ENCODE data around the gene TUBGCP6.

The TUBGCP6 gene

DNA sequence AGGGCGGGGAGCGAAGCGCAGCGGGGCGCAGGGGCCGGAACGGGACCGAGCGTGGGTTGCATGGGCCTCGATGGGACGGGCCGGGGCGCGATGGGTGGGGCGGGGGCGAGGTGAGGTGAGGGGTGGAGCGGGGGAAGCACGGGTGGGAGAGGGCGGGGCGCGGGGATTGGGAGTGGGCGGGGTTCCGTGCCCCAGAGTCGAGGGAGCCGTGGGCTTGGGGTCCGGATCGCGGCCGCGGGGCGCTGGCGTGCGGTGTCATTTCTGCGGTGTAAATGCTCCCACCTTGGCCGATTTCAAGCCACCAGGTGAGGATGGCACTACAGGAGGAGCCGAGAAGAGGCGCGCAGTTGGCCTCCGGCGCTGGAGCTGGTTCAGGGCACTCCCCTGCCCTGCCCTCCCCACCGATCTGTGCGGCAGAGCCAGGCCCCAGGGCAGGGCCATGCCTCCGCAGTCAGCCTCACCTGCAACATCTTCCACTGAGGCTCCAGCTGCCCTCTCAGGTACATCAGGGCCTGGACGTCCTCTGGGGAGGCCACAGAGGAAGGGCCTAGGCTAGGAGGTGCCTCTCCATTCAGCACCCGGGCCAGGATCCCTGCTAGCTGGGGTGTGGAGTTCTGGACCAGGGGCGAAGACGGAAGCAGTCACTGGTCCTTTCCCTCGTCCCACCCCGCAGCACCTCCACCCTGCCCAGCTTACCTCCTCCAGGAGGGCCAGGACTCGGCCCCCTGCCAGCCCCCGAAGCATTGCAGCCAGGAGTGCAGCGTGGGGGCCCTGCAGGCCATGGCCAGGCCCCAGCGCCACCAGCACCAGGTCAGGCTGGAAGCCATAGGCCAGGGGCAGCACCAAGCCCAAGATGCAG is 620 bp upstream of the TUBGCP6 start:
- H3K27ac ChIP-seq (ENCODE audit: poor library complexity, severe bottlenecking): peak overlapping the region; percentile 63
- H3K4me3 ChIP-seq (ENCODE audit: severe bottlenecking): peak overlapping the region; percentile 74
- peaks cover 19% of the 10 kb centered on the region for H3K36me3 ChIP-seq (ENCODE audit: low read depth)
- H3K4me1 ChIP-seq (ENCODE audit: insufficient read depth, poor library complexity, severe bottlenecking): peaks cover 8% of the 10 kb centered on the region
- no peak for DNase-seq (ENCODE audit: low spot score)
- H3K27me3 ChIP-seq (ENCODE audit: insufficient read depth, poor library complexity, severe bottlenecking): no peaks in the 10 kb centered on the region
- no peaks in the 10 kb centered on the region for H3K9me3 ChIP-seq (ENCODE audit: severe bottlenecking)
- ATAC-seq (ENCODE audit: low read depth): peak; percentile 37; the same call in 2 of the 3 replicates
- TF ChIP-seq, protein P1, sequence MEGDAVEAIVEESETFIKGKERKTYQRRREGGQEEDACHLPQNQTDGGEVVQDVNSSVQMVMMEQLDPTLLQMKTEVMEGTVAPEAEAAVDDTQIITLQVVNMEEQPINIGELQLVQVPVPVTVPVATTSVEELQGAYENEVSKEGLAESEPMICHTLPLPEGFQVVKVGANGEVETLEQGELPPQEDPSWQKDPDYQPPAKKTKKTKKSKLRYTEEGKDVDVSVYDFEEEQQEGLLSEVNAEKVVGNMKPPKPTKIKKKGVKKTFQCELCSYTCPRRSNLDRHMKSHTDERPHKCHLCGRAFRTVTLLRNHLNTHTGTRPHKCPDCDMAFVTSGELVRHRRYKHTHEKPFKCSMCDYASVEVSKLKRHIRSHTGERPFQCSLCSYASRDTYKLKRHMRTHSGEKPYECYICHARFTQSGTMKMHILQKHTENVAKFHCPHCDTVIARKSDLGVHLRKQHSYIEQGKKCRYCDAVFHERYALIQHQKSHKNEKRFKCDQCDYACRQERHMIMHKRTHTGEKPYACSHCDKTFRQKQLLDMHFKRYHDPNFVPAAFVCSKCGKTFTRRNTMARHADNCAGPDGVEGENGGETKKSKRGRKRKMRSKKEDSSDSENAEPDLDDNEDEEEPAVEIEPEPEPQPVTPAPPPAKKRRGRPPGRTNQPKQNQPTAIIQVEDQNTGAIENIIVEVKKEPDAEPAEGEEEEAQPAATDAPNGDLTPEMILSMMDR (IDR thresholded peaks at IDR 0.05; ENCODE audit: poor library complexity, severe bottlenecking): no peak

DNA sequence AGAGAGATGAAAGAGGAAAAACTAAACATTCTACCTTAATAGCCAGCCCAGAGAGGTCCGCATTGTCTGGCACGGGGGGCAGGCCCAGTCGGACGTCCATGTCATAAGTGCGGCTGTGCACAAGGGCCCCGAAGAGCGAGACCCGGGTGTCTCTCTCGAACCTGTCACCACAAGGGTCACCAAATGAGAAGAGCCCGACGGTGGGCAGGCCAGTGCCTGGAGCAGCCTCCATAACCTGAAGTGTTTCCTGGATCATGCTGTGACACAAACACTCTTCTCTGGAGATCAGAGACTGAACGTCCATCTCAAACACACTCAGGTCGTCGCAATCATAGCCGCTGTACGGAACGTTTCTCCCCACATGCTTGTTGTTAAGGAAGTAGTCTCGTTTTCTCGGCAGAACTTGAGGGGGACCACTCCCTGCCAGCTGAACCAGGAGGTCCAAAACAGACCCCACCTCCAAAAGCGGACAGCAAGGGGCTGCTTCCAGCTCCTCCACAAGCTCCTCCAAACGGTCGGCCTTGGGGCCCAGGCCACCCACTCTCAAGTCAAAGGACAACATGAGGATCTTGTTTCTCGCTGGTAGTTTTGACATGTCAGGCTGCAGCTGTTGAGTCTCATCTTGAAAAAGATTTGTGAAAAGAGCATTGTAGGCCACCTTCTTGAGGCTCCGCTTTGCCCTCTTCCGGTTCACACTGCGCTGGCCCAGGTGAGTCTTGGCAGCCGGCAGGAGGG is 971 bp downstream of the TUBGCP6 start:
- peaks cover 35% of the 10 kb centered on the region for H3K36me3 ChIP-seq (ENCODE audit: low read depth)
- peak overlapping the region; percentile 63 for H3K27ac ChIP-seq (ENCODE audit: poor library complexity, severe bottlenecking)
- DNase-seq (ENCODE audit: low spot score) (no peak), ATAC-seq (ENCODE audit: low read depth) (peak; percentile 21)
- no peaks in the 10 kb centered on the region for H3K27me3 ChIP-seq (ENCODE audit: insufficient read depth, poor library complexity, severe bottlenecking)
- peak overlapping the region; percentile 74 for H3K4me3 ChIP-seq (ENCODE audit: severe bottlenecking)
- TF ChIP-seq, protein P1 (IDR thresholded peaks at IDR 0.05; ENCODE audit: poor library complexity, severe bottlenecking): no peak
- peaks cover 8% of the 10 kb centered on the region for H3K4me1 ChIP-seq (ENCODE audit: insufficient read depth, poor library complexity, severe bottlenecking)
- no peaks in the 10 kb centered on the region for H3K9me3 ChIP-seq (ENCODE audit: severe bottlenecking)

DNA sequence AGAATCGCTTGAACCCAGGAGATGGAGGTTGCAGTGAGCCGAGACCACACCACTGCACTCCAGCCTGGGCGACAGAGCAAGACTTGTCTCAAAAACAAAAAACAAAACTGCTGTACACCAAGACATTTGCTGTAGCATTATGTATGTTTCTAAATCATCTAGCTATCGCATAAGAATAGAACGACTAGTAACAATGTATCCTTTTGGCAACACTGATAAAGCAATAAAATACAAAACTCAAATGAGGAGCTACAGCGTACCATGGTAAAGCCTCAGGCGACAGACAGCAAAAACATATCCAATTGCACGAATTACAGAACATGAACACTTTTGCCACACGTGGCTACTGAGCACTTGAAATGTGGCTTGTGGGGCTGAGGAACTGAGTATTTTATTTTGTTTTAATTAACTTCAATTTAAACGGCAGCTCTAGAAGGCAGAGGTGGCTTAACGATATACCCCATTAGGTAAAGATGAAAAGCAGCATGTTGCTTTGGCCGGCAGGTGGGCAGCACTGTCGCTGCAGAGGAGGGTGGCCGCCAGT is 2.3 kb downstream of the TUBGCP6 start:
- TF ChIP-seq, protein P1 (IDR thresholded peaks at IDR 0.05; ENCODE audit: poor library complexity, severe bottlenecking): no peak
- Histone ChIP-seq H3K4me3 (ENCODE audit: severe bottlenecking) (peak overlapping the region; percentile 74), H3K4me1 (ENCODE audit: insufficient read depth, poor library complexity, severe bottlenecking) (peaks cover 8% of the 10 kb centered on the region), H3K27ac (ENCODE audit: poor library complexity, severe bottlenecking) (no peak overlapping the region), H3K36me3 (ENCODE audit: low read depth) (peaks cover 42% of the 10 kb centered on the region), H3K27me3 (ENCODE audit: insufficient read depth, poor library complexity, severe bottlenecking) (no peaks in the 10 kb centered on the region), H3K9me3 (ENCODE audit: severe bottlenecking) (no peaks in the 10 kb centered on the region)
- ATAC-seq (ENCODE audit: low read depth): no peak
- no peak for DNase-seq (ENCODE audit: low spot score)

DNA sequence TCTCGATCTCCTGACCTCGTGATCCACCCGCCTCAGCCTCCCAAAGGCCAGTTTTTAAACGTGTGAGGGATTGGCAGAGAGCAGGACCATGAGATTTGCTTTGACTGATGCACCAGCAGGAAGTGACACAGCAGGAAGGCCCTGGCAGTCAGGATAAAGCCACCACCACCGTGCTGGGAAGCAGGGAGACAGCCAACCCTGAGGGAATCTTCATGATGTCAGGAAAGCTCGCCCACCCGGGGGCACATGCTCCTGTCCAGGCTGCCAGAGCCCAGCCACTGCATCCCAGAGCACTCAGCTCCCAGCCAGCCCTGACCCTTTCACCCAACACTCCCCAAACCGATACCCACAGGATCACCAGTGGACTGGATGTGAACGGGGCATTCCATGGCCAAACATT is 6.1 kb downstream of the TUBGCP6 start:
- ATAC-seq (ENCODE audit: low read depth) (no peak), DNase-seq (ENCODE audit: low spot score) (no peak)
- H3K36me3 ChIP-seq (ENCODE audit: low read depth): peaks cover 30% of the 10 kb centered on the region
- peaks cover 8% of the 10 kb centered on the region for H3K4me1 ChIP-seq (ENCODE audit: insufficient read depth, poor library complexity, severe bottlenecking)
- TF ChIP-seq, protein P1 (IDR thresholded peaks at IDR 0.05; ENCODE audit: poor library complexity, severe bottlenecking): no peak
- no peaks in the 10 kb centered on the region for H3K27me3 ChIP-seq (ENCODE audit: insufficient read depth, poor library complexity, severe bottlenecking)
- H3K27ac ChIP-seq (ENCODE audit: poor library complexity, severe bottlenecking): no peak overlapping the region
- no peak overlapping the region for H3K4me3 ChIP-seq (ENCODE audit: severe bottlenecking)
- H3K9me3 ChIP-seq (ENCODE audit: severe bottlenecking): no peaks in the 10 kb centered on the region

All from RWPE2 (cell line).